Peyer's patch (tissue), 4 donors: Measurements from ENCODE around the gene GREB1L.

ENCODE experiments used
- POLR2A ChIP-seq, 2 donors: fragments of 450-650 bp; IDR thresholded peaks; one replicate each; pipeline ENCODE4 v1.5.1; 2017; ENCODE audit warnings: antibody characterized with exemption in 2 of 2, mild to moderate bottlenecking in 2 of 2, moderate library complexity in 2 of 2
- TF ChIP-seq, protein P1 (sequence below), 6 experiments: fragments of 450-650 bp in 4 of 6; fragments of 200-600 bp in 2 of 6; sonication (generic) in 1 of 6; IDR thresholded peaks; one replicate each; pipeline ENCODE4 v1.5.1; 2017 to 2019; ENCODE audit warnings: antibody characterized with exemption in 6 of 6, mild to moderate bottlenecking in 3 of 6, moderate library complexity in 1 of 6

GRCh38 chr18:21313576-21313975 is 71.5 kb downstream of the GREB1L start:
- TF ChIP-seq POLR2A (IDR thresholded peaks at IDR 0.05) = no peak
- TF ChIP-seq, protein P1, sequence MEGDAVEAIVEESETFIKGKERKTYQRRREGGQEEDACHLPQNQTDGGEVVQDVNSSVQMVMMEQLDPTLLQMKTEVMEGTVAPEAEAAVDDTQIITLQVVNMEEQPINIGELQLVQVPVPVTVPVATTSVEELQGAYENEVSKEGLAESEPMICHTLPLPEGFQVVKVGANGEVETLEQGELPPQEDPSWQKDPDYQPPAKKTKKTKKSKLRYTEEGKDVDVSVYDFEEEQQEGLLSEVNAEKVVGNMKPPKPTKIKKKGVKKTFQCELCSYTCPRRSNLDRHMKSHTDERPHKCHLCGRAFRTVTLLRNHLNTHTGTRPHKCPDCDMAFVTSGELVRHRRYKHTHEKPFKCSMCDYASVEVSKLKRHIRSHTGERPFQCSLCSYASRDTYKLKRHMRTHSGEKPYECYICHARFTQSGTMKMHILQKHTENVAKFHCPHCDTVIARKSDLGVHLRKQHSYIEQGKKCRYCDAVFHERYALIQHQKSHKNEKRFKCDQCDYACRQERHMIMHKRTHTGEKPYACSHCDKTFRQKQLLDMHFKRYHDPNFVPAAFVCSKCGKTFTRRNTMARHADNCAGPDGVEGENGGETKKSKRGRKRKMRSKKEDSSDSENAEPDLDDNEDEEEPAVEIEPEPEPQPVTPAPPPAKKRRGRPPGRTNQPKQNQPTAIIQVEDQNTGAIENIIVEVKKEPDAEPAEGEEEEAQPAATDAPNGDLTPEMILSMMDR (IDR thresholded peaks at IDR 0.05) = no peak
